ENCODE data around the gene SNX19.

Gene SNX19

GRCh38 chr11:130830566-130830965, 85.7 kb downstream of the SNX19 start:
- TF ChIP-seq TAF1 (IDR thresholded peaks at IDR 0.05; ENCODE audit: borderline replicate concordance, insufficient read depth, low read length) (no peak), FOXP2 (optimal IDR thresholded peaks at IDR 0.05; ENCODE audit: borderline replicate concordance, extremely low read depth, extremely low read length, insufficient read depth) (no peak), SIN3A (IDR thresholded peaks at IDR 0.05; ENCODE audit: borderline replicate concordance, insufficient read depth, low read length) (no peak), POLR2AphosphoS5 (IDR thresholded peaks at IDR 0.05; ENCODE audit: low read depth, low read length) (no peak)
- TF ChIP-seq, protein P1, sequence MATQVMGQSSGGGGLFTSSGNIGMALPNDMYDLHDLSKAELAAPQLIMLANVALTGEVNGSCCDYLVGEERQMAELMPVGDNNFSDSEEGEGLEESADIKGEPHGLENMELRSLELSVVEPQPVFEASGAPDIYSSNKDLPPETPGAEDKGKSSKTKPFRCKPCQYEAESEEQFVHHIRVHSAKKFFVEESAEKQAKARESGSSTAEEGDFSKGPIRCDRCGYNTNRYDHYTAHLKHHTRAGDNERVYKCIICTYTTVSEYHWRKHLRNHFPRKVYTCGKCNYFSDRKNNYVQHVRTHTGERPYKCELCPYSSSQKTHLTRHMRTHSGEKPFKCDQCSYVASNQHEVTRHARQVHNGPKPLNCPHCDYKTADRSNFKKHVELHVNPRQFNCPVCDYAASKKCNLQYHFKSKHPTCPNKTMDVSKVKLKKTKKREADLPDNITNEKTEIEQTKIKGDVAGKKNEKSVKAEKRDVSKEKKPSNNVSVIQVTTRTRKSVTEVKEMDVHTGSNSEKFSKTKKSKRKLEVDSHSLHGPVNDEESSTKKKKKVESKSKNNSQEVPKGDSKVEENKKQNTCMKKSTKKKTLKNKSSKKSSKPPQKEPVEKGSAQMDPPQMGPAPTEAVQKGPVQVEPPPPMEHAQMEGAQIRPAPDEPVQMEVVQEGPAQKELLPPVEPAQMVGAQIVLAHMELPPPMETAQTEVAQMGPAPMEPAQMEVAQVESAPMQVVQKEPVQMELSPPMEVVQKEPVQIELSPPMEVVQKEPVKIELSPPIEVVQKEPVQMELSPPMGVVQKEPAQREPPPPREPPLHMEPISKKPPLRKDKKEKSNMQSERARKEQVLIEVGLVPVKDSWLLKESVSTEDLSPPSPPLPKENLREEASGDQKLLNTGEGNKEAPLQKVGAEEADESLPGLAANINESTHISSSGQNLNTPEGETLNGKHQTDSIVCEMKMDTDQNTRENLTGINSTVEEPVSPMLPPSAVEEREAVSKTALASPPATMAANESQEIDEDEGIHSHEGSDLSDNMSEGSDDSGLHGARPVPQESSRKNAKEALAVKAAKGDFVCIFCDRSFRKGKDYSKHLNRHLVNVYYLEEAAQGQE (IDR thresholded peaks at IDR 0.05; ENCODE audit: insufficient read depth in 1 of 2, low read depth in 2 of 2, low read length in 2 of 2): no peak

GRCh38 chr11:130829920-130830511, 86.3 kb downstream of the SNX19 start:
- no peak for TF ChIP-seq POLR2AphosphoS5 (IDR thresholded peaks at IDR 0.05; ENCODE audit: low read depth, low read length)
- TF ChIP-seq SIN3A (IDR thresholded peaks at IDR 0.05; ENCODE audit: borderline replicate concordance, insufficient read depth, low read length): no peak
- TF ChIP-seq FOXP2 (optimal IDR thresholded peaks at IDR 0.05; ENCODE audit: borderline replicate concordance, extremely low read depth, extremely low read length, insufficient read depth): no peak
- TF ChIP-seq TAF1 (IDR thresholded peaks at IDR 0.05; ENCODE audit: borderline replicate concordance, insufficient read depth, low read length): no peak
- TF ChIP-seq, protein P1 (IDR thresholded peaks at IDR 0.05; ENCODE audit: insufficient read depth in 1 of 2, low read depth in 2 of 2, low read length in 2 of 2): no peak

GRCh38 chr11:130828741-130829140, 87.5 kb downstream of the SNX19 start:
- TF ChIP-seq POLR2AphosphoS5 (IDR thresholded peaks at IDR 0.05; ENCODE audit: low read depth, low read length) (no peak), SIN3A (IDR thresholded peaks at IDR 0.05; ENCODE audit: borderline replicate concordance, insufficient read depth, low read length) (no peak), TAF1 (IDR thresholded peaks at IDR 0.05; ENCODE audit: borderline replicate concordance, insufficient read depth, low read length) (no peak), FOXP2 (optimal IDR thresholded peaks at IDR 0.05; ENCODE audit: borderline replicate concordance, extremely low read depth, extremely low read length, insufficient read depth) (no peak)
- TF ChIP-seq, protein P1 (IDR thresholded peaks at IDR 0.05; ENCODE audit: insufficient read depth in 1 of 2, low read depth in 2 of 2, low read length in 2 of 2): no peak

DNA sequence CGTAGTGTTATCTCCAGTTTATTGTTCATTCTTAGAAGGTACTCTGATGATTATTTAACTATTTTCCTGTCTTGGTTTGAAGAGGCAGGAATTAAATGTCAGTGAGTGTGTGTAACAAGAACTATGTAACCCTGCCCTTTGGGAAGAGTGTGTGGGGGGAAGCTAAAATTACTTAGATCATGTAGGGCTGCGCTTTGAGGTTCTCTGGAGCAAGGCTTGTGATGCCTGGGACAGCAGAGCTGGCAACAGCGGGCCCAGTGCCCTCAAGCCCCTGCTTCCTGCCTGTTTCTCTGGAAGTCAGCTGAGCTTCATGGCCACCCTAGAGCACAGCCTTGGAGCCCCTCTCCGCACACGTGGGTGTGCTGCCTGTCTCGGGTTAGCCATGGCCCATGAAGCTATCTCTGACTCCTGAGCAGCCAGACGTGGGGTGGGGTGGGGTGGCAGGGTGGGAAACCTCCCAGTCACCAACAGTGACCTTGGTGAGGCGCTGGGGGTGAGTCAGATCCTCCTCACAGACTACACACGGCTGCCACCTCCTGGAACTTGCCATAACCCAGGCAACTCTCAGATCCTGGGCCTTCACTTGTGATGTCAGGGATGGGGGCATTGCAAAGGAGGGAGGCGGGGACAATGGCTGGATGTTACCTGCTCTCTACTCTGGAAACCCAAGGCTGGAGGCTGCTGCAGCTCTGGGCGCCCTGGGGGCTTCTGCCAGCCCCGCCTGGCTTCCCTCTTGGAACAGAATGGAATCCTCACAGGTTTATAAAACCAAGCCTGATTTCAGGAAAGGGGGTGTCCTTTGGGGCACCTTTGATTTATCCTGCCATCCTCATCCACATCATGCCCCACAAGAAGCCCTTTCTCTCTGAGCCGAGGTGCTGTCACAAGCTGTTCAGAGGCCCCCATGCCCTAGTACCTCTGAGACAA, 88.6 kb downstream of the SNX19 start:
- TF ChIP-seq TAF1 (IDR thresholded peaks at IDR 0.05; ENCODE audit: borderline replicate concordance, insufficient read depth, low read length) (no peak), SIN3A (IDR thresholded peaks at IDR 0.05; ENCODE audit: borderline replicate concordance, insufficient read depth, low read length) (no peak), POLR2AphosphoS5 (IDR thresholded peaks at IDR 0.05; ENCODE audit: low read depth, low read length) (no peak), FOXP2 (optimal IDR thresholded peaks at IDR 0.05; ENCODE audit: borderline replicate concordance, extremely low read depth, extremely low read length, insufficient read depth) (no peak)
- TF ChIP-seq, protein P1 (IDR thresholded peaks at IDR 0.05; ENCODE audit: insufficient read depth in 1 of 2, low read depth in 2 of 2, low read length in 2 of 2): no peak

Data from PFSK-1 (cell line).